Suppressor macrophage treated with lipopolysaccharide for 4 hours (primary cell): ENCODE data around the gene TMEM179.
"Not testable (repeated sequence)": the region's sequence is repeated elsewhere in the genome, so short reads cannot be mapped to it uniquely, and the experiment has no call there.

Experiments used
- DNase-seq: peaks from one replicate; pipeline ENCODE4 v3.0.0-alpha.2; 2020

Gene TMEM179

GRCh38 chr14:104604458-104605449, at the start of gene TMEM179:
Gene TMEM179, minus strand, starts transcription at chr14:104604772. Its CDS starts 31 bp downstream, at chr14:104604741.
- DNase-seq = peak; percentile 3

- DNase-seq = no peak
These were observed 49.5 kb upstream of the TMEM179 start for GRCh38 chr14:104654119-104654518.

GRCh38 chr14:104653130-104653920, 48.8 kb upstream of the TMEM179 start:
- not testable (repeated sequence) for DNase-seq

GRCh38 chr14:104652386-104652785, 47.8 kb upstream of the TMEM179 start:
- no peak for DNase-seq

GRCh38 chr14:104651876-104652260, 47.3 kb upstream of the TMEM179 start:
- no peak for DNase-seq

- no peak for DNase-seq
These were observed 46.7 kb upstream of the TMEM179 start for GRCh38 chr14:104650981-104651875.

GRCh38 chr14:104650057-104650980, 45.7 kb upstream of the TMEM179 start:
- DNase-seq = peak; percentile 56

- DNase-seq = peak; percentile 68
These were observed 43.0 kb upstream of the TMEM179 start for GRCh38 chr14:104647467-104648043.

GRCh38 chr14:104644656-104645378, 40.2 kb upstream of the TMEM179 start:
- DNase-seq = no peak

- DNase-seq = no peak
These were observed 39.6 kb upstream of the TMEM179 start for GRCh38 chr14:104644091-104644635.

GRCh38 chr14:104643306-104643705, 38.7 kb upstream of the TMEM179 start:
- no peak for DNase-seq

- DNase-seq = no peak
These were observed 37.9 kb upstream of the TMEM179 start for GRCh38 chr14:104642540-104642868.

GRCh38 chr14:104641753-104642539, 37.4 kb upstream of the TMEM179 start:
- no peak for DNase-seq

- DNase-seq = no peak
These were observed 36.1 kb upstream of the TMEM179 start for GRCh38 chr14:104640681-104641080.

GRCh38 chr14:104639885-104640548, 35.4 kb upstream of the TMEM179 start:
- DNase-seq = peak; percentile 72

- no peak for DNase-seq
These were observed 34.9 kb upstream of the TMEM179 start for GRCh38 chr14:104639471-104639870.

GRCh38 chr14:104638927-104639450, 34.4 kb upstream of the TMEM179 start:
- no peak for DNase-seq

GRCh38 chr14:104638190-104638589, 33.6 kb upstream of the TMEM179 start:
- DNase-seq = no peak
